RCC 7860 (cell line): Measurements from ENCODE around the gene DBN1.

Experiments
- DNase-seq: peaks from one replicate; pipeline ENCODE4 v3.0.0-alpha.2; 2015; ENCODE audit warnings: low spot score
- FAIRE-seq: peaks from 2 replicates; lab custom pipeline; 2012; peaks lifted over from hg19 to GRCh38; lab: Jason Lieb, UNC

The DBN1 gene

GRCh38 chr5:177473443-177474001, at the start of gene DBN1:
Gene DBN1 (minus strand): TSS chr5:177473634. CDS start chr5:177473521, 113 bp downstream.
- peak; percentile 19 for DNase-seq
- FAIRE-seq: no peak

GRCh38 chr5:177520916-177521513, 47.6 kb upstream of the DBN1 start:
- DNase-seq (no peak), FAIRE-seq (no peak)

DNA sequence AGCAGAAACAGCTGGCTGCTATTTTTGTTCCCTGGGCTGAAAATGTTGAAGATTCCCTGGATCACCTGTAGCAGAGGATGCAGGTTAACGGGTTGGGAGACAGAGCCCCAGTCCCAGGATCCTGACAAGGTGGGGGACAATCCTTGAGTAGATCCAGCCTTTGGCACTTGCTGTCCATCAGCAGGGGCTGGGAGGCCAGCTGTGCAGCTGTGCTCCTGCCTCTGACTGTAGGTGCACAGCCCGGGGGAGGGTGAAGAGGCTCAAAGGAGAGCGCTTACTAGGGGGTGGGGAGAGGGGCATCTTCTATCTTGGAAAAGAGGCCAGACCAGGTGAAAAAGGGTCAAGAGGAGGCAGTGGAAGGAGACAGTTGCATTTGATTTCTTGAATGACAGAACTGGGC, 46.8 kb upstream of the DBN1 start:
- FAIRE-seq (no peak), DNase-seq (no peak)

DNA sequence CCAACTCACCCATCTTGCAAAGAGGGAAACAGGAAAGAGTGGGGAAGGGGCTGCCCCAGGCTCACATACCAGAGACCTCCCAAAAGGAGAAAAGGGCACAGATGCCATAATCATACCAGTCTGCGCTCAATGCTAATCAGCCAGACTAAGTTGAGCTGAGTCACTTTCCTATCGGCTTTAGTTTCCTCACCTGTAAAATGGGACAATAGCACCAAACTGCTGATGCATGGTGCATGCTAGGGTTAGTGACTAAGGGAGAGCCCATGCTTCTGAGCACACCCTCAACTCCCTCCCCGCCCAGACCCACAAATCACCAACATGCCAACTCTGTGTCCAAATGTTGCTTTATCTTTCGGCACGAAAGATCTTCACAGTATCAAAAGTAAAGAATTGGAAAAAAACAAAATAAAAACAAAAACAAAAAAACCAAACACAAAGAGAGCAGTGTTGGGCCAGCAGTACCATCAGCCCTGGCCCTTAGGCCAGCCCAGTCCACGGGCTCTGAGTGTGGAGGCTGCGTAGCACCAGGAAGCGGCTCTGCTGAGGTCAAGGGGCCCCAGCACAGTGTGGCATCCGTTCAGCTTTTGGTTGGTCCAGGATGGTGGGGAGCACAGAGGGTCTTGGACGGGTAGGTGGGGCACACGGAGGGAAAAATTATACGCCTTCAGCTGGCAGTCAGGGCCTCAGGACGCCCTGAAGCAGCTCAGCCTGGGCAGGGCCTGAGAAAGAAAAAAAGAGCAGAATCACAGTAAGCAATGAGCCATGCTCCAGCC, 46.2 kb upstream of the DBN1 start:
- DNase-seq (no peak), FAIRE-seq (no peak)

DNA sequence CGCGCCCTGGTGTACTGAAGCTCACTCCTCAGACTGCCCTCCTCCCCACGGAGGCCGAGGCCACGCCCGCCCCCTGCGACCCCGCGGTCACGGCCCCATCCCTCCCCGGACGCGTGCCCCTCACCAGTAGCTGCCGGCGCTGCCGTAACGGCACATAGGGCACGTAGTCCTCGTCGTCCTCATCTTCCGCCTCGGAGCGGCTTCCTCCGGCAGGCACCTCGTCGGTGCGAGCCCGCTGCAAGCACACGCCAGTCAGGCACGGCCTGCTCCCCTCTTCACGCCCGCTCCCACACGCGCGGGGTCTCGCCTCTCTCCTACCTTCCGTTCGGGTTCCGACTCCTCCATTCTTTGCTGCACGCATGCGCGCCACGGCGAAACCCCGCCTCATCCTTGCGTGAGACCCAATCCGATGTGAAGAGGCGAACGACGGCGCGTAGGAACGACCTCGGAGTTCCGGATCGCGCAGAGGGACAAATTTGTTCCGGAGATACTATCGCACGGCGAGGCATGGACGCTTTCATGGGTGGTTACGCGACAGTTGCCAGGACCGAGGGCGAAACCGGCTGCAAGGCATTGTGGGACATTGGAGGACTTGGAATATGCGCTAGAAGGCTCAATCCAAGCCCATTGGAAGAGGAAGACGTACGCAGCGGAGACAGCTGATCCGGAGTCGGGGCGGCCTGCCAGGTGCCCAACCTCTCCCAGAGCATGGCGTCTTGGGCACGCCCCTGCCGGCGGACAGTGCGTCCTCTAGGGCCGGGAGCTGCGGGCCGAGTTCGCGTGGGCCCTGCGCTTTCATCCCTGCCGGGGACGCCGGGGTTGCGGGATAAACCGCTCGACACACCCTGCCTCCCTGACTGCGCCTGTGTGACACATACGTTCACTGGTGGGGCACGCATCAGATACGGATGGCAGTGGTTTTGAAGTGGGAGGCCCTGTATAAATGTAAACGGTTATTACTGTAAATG, 43.5 kb upstream of the DBN1 start, which contains the start of gene DDX41:
Gene DDX41 (minus strand): TSS at position 361 of the 968 bp plus-strand sequence. CDS start 16 bp downstream, at position 345.
- DNase-seq: peak; percentile 97
- peak; percentile 91 for FAIRE-seq

DNA sequence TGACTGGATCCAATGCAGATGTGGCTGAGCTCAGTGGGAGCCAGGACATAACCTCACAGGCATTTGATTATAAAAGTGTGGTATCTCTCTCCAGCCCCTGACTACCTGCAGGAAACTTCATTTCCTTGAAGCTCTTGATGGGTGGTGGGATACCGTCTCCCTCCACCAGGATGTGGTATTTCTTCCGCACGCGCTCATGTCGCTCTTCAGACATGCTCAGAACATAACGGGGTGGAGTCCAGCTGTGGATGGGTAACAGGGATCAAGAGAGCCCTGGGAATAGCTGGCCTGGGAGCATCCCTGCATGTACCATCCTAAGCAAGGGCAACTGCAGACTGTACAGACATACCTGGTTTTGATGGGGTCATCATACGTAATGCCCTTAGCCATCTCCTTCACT, 42.1 kb upstream of the DBN1 start:
- FAIRE-seq: no peak

GRCh38 chr5:177514541-177514940, 41.1 kb upstream of the DBN1 start:
- FAIRE-seq (no peak), DNase-seq (no peak)

More for the DNA sequence above, 42.1 kb upstream of the DBN1 start:
- no peak for DNase-seq

GRCh38 chr5:177513500-177513899, 40.1 kb upstream of the DBN1 start:
- no peak for FAIRE-seq
- DNase-seq: no peak

- no peak for DNase-seq
- FAIRE-seq: no peak
Observed at GRCh38 chr5:177512736-177513380, 39.4 kb upstream of the DBN1 start.

GRCh38 chr5:177511796-177512675, 38.6 kb upstream of the DBN1 start:
- FAIRE-seq (no peak), DNase-seq (no peak)

GRCh38 chr5:177511181-177511580, 37.7 kb upstream of the DBN1 start:
- FAIRE-seq: no peak
- no peak for DNase-seq

DNA sequence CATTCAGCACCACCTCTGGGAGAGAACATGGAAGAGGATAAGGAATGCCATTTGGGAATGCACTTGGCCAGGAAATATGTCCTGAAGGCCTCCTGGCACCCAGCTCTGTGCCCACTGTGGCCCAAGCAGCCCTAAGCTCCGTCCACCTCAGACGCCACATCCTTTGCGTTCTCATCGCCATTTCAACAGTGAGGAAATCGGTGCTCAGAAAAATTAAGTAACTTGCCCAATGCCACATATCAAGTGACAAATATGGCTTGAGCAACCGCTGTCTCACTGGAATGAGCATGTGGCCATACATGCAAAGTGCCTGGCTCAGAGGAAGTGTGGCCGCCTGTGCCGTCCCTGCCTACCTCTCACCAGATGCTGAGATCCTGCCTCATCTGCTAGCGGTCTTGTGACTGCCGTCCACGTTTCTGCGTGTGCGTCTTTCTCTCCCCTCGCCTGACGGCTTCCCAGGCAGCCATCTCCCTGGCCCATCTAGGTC, 37.2 kb upstream of the DBN1 start:
- DNase-seq (no peak), FAIRE-seq (no peak)

DNA sequence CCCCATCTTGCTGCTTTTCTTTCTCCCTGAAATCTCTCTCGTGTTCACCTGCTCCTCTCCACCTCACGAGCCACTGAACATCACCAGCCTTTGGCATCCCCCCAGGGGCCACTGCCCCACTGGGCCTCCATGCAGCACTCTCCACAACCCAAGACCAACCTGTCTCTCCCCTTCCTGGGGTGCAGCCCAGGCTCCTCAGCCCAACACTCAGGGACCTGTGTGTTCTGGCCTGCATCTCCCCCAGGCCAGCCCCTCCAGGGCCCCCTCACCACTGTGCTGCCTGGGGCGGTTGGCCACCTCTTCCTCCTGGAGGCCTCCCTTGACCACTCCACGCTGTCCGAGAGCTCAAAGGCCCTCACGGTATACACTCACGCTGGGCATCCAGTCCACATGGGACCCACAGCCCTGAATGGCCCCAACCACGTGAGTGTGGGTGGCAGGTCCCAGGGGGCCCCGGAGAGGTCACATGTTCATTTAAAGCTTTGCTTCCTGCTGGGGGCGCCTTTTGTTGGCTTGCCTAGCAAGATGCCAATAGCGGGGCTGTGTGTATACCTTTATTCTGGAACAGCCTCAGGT, 36.6 kb upstream of the DBN1 start:
- FAIRE-seq: no peak
- no peak for DNase-seq

DNA sequence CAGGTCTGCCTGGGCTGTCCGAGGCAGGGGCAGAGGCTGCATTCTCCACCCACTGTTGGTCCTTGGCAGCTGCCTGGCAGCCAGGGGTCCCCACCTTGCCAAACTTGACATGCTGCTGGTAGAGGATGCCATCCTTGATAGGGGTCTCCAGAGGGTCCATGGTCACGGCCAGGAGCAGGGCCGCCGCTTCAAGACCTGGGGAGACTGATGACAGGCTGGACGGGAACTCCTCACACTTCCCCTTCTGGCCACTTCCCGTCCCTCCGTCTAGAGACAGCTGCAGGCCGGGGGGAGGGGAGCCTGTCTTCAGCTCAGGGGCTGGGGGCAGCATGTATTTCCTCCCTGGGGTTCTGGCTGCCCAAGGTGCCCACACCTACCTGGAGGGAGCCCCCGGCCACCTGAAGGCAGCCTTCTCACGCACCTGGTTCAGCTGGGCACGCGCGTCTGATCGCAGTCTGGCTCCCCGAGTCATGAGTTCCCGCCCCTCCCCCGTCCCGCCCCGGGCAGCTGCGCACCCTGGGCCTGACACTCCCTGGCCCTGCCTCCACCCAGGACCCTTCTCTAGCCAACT, 36.0 kb upstream of the DBN1 start, which contains the start of gene DOK3:
Gene DOK3 (minus strand): TSS at position 446 of the 571 bp plus-strand sequence. CDS start 286 bp downstream, at position 160.
- DNase-seq: no peak

DNA sequence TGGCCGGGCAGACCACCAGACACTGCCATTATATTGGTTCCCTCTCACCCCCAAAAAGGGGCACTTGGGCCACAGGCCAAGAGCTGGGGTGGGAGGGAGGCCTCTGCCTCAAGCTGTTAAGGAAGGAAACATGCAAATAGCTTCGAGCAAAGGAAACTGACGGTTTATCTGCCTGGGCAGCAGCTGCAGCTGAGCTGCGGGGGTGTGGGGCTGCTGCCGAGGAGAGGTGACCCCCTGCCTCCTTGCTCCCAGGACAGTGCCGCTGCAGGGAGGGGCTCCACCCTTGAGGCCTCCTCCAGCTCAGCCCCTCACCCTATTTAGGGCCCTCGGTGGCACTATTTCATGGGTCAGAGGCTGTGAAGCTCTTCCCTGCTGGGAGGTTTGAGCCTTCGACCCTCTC, 35.4 kb upstream of the DBN1 start:
- DNase-seq: no peak
- no peak for FAIRE-seq

More for the DNA sequence above, 36.0 kb upstream of the DBN1 start, which contains the start of gene DOK3:
- FAIRE-seq: no peak

- FAIRE-seq: no peak
- DNase-seq: no peak
Observed at GRCh38 chr5:177508221-177508611, 34.8 kb upstream of the DBN1 start.

GRCh38 chr5:177507596-177508220, 34.3 kb upstream of the DBN1 start:
- FAIRE-seq: no peak

GRCh38 chr5:177507165-177507564, 33.7 kb upstream of the DBN1 start:
- FAIRE-seq (no peak), DNase-seq (no peak)

More at GRCh38 chr5:177507596-177508220, 34.3 kb upstream of the DBN1 start:
- DNase-seq: no peak
